Muscle layer of duodenum (tissue), 2 donors: ENCODE measurements around the gene WDR89.
"Not testable (repeated sequence)": the region's sequence is repeated elsewhere in the genome, so short reads cannot be mapped to it uniquely, and the experiment has no call there.

Experiments
- H3K27ac ChIP-seq: one replicate; pipeline ENCODE4 v1.7.0; 2013; ENCODE audit warnings: mild to moderate bottlenecking, low read length
- H3K27me3 ChIP-seq: one replicate; pipeline ENCODE4 v1.7.0; 2013; ENCODE audit warnings: low read depth, mild to moderate bottlenecking, control low read depth, low read length
- H3K36me3 ChIP-seq, 2 donors: one replicate each; pipeline ENCODE4 v1.7.0; 2013; ENCODE audit warnings: low read length in 2 of 2, control low read depth in 1 of 2, mild to moderate bottlenecking in 1 of 2; ENCODE audit not compliant: insufficient read depth in 2 of 2, control insufficient read depth in 1 of 2
- H3K4me1 ChIP-seq, 2 donors: one replicate each; pipeline ENCODE4 v1.7.0; 2013; ENCODE audit warnings: low read length in 2 of 2, mild to moderate bottlenecking in 2 of 2, control low read depth in 1 of 2, moderate library complexity in 1 of 2; ENCODE audit not compliant: insufficient read depth in 2 of 2, control insufficient read depth in 1 of 2
- H3K4me3 ChIP-seq, 2 donors: one replicate each; pipeline ENCODE4 v1.7.0; 2013; ENCODE audit warnings: low read length in 2 of 2, low read depth in 1 of 2, mild to moderate bottlenecking in 1 of 2
- H3K9me3 ChIP-seq, 2 donors: one replicate each; pipeline ENCODE4 v1.7.0; 2013; ENCODE audit warnings: low read length in 2 of 2, control low read depth in 1 of 2, mild to moderate bottlenecking in 1 of 2; ENCODE audit not compliant: control insufficient read depth in 1 of 2
- donor health status: healthy.

The WDR89 gene

GRCh38 chr14:63672417-63673180 is 30.9 kb upstream of the WDR89 start:
- Histone ChIP-seq H3K27me3 (no peaks in the 10 kb centered on the region), H3K36me3 (no peaks in the 10 kb centered on the region), H3K9me3 (no peaks in the 10 kb centered on the region), H3K4me1 (no peaks in the 10 kb centered on the region), H3K4me3 (no peak overlapping the region), H3K27ac (no peak overlapping the region)

GRCh38 chr14:63671987-63672386 is 30.3 kb upstream of the WDR89 start:
- H3K4me1 ChIP-seq, result no peaks in the 10 kb centered on the region
- H3K4me3 ChIP-seq, result no peak overlapping the region
- no peak overlapping the region for H3K27ac ChIP-seq
- H3K27me3 ChIP-seq, result no peaks in the 10 kb centered on the region
- no peaks in the 10 kb centered on the region for H3K36me3 ChIP-seq
- H3K9me3 ChIP-seq, result no peaks in the 10 kb centered on the region

- Histone ChIP-seq H3K36me3 (no peaks in the 10 kb centered on the region), H3K27me3 (no peaks in the 10 kb centered on the region), H3K4me1 (no peaks in the 10 kb centered on the region), H3K9me3 (no peaks in the 10 kb centered on the region), H3K27ac (no peak overlapping the region), H3K4me3 (no peak overlapping the region)
These were observed 29.0 kb upstream of the WDR89 start for GRCh38 chr14:63670692-63671091.

GRCh38 chr14:63666335-63666734 is 24.7 kb upstream of the WDR89 start:
- H3K9me3 ChIP-seq, result no peaks in the 10 kb centered on the region
- H3K4me1 ChIP-seq, result no peaks in the 10 kb centered on the region
- H3K27ac ChIP-seq, result no peak overlapping the region
- H3K4me3 ChIP-seq, result no peak overlapping the region
- no peaks in the 10 kb centered on the region for H3K36me3 ChIP-seq
- H3K27me3 ChIP-seq, result no peaks in the 10 kb centered on the region

- Histone ChIP-seq H3K4me3 (no peak overlapping the region), H3K36me3 (no peaks in the 10 kb centered on the region), H3K4me1 (no peaks in the 10 kb centered on the region), H3K27me3 (no peaks in the 10 kb centered on the region), H3K27ac (no peak overlapping the region), H3K9me3 (no peaks in the 10 kb centered on the region)
These were observed 22.0 kb upstream of the WDR89 start for GRCh38 chr14:63663428-63664341.

- Histone ChIP-seq H3K36me3 (no peaks in the 10 kb centered on the region), H3K4me1 (no peaks in the 10 kb centered on the region), H3K9me3 (no peaks in the 10 kb centered on the region), H3K4me3 (no peak overlapping the region), H3K27me3 (no peaks in the 10 kb centered on the region), H3K27ac (no peak overlapping the region)
These were observed 21.1 kb upstream of the WDR89 start for GRCh38 chr14:63662776-63663175.

GRCh38 chr14:63661881-63662280 is 20.2 kb upstream of the WDR89 start:
- not testable (repeated sequence) for H3K36me3 ChIP-seq, H3K27me3 ChIP-seq, H3K9me3 ChIP-seq, H3K4me1 ChIP-seq, H3K4me3 ChIP-seq, H3K27ac ChIP-seq

- Histone ChIP-seq H3K4me3 (no peak overlapping the region), H3K9me3 (no peaks in the 10 kb centered on the region), H3K27ac (no peak overlapping the region), H3K36me3 (no peaks in the 10 kb centered on the region), H3K27me3 (no peaks in the 10 kb centered on the region), H3K4me1 (no peaks in the 10 kb centered on the region)
These were observed 18.1 kb upstream of the WDR89 start for GRCh38 chr14:63659726-63660125.

GRCh38 chr14:63656194-63656593 is 14.5 kb upstream of the WDR89 start:
- Histone ChIP-seq H3K27me3 (no peaks in the 10 kb centered on the region), H3K4me1 (no peaks in the 10 kb centered on the region), H3K9me3 (no peaks in the 10 kb centered on the region), H3K36me3 (no peaks in the 10 kb centered on the region), H3K27ac (no peak overlapping the region), H3K4me3 (no peak overlapping the region)

- Histone ChIP-seq H3K9me3 (no peaks in the 10 kb centered on the region), H3K4me1 (no peaks in the 10 kb centered on the region), H3K27me3 (no peaks in the 10 kb centered on the region), H3K27ac (no peak overlapping the region), H3K36me3 (no peaks in the 10 kb centered on the region), H3K4me3 (no peak overlapping the region)
These were observed 13.3 kb upstream of the WDR89 start for GRCh38 chr14:63654936-63655335.

GRCh38 chr14:63654346-63654745 is 12.7 kb upstream of the WDR89 start:
- Histone ChIP-seq H3K36me3 (no peaks in the 10 kb centered on the region), H3K4me3 (no peak overlapping the region), H3K27ac (no peak overlapping the region), H3K27me3 (no peaks in the 10 kb centered on the region), H3K9me3 (no peaks in the 10 kb centered on the region), H3K4me1 (no peaks in the 10 kb centered on the region)
